Measurements from ENCODE around the gene RIPOR1. TPM values are rescaled to one million over a fixed set of nuclear protein-coding genes. Genes with fewer than 3 reads are reported as not detected.
A peak's percentile ranks its signal among the peaks of the same experiment; 100 is the strongest.

Gene RIPOR1
- polyA plus RNA-seq, 1 of the 3 experiments (the other 2 are of a cell fraction) = 24.7 TPM

DNA sequence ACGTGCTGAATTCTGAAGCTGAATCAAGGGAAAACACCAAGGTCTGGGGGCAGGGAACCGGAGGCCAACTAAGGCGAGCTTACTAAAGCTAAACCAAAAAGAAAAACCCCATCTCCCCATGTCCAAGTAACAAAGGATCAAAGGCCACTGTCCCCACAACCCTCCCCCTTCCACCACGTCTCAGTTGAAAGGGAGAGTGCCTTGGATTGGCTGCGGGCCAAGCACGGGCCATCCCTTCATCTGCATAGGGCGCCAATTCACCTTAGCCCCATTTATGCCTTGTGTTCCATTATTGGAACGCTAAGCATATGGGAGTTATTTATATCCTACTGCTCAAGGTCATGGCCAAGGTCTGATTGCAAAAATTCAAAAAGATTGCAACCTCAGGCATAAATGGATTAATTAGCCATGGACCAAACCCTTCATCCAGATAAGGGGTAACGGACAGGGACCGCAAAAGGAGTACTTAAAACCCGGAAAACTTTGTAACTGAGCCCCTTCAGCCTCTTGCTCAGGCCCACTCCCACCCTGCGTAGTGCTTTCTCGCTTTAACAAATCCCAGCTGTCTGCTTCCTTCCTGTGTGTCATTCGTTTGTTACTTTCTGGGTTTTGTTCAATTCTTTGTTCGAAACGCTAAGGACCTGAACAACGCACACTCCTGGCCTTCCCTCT is 46.9 kb upstream of the RIPOR1 start:
- 11% methylated on average over 17 of the region's 17 CpGs for WGBS (ENCODE audit: low lambda C conversion rate)
- Histone ChIP-seq H3K79me2 (ENCODE audit: insufficient read depth) (peaks cover 59% of the 10 kb centered on the region), H3F3A (replicated peaks; ENCODE audit: insufficient read depth) (no peaks in the 10 kb centered on the region), H3K27ac (ENCODE audit: low read depth in 2 of 2, low read length in 1 of 2) (peak overlapping the region; percentile 89 to 91), H3K27me3 (ENCODE audit: insufficient read depth) (no peaks in the 10 kb centered on the region), H3K9me2 (no peaks in the 10 kb centered on the region), H3K4me1 (ENCODE audit: control insufficient read depth in 1 of 2, insufficient read depth in 2 of 2, low read depth in 1 of 2, low read length in 1 of 2) (peaks cover 6 to 19% of the 10 kb centered on the region in 2 experiments; a peak in 1 of 4 replicates), H4K20me1 (ENCODE audit: insufficient read depth) (peaks cover 23% of the 10 kb centered on the region), H2AFZ (ENCODE audit: low read depth) (peak overlapping the region; percentile 91), H3K36me3 (replicated peaks in 1 of 2; ENCODE audit: control insufficient read depth in 1 of 2, insufficient read depth in 2 of 2, low read length in 1 of 2) (peaks cover 3 to 7% of the 10 kb centered on the region in 2 experiments), H3K4me3 (ENCODE audit: low read depth in 2 of 2, low read length in 1 of 2) (peak overlapping the region; percentile 80 to 100), H3K9ac (peak overlapping the region; percentile 70), H3K9me3 (no peaks in the 10 kb centered on the region), H3K4me2 (peak overlapping the region; percentile 85)
- ChIA-PET CTCF (interaction anchor here (0.6 to 4.1 kb wide), 51 partner anchors 7 to 335 kb away, joined by 3 to 45 read pairs (median 4); partner anchors contain the start of genes C16orf86, CARMIL2, CTCF and ENKD1), POLR2A (interaction anchor here (0.5 to 1.6 kb wide), 10 partner anchors 8 to 603 kb away, joined by 3 to 7 read pairs (median 3); partner anchors contain the start of gene CTCF)
- peak; percentile 47 for DNase-seq
- TF ChIP-seq SIN3A (IDR thresholded peaks at IDR 0.05; ENCODE audit: borderline replicate concordance, low read depth, low read length) (no peak), RXRA (IDR thresholded peaks at IDR 0.05; ENCODE audit: borderline replicate concordance, low read depth) (no peak), ELF1 (IDR thresholded peaks at IDR 0.05) (no peak), NFIC (IDR thresholded peaks at IDR 0.05; ENCODE audit: borderline replicate concordance) (peak; percentile 47), FOSL2 (IDR thresholded peaks at IDR 0.05; ENCODE audit: borderline replicate concordance, low read depth) (no peak), CHD2 (IDR thresholded peaks at IDR 0.05; ENCODE audit: low read length, partially characterized antibody) (no peak), JUND (IDR thresholded peaks at IDR 0.05) (no peak), FOXJ3 (CRISPR knock-in tag; IDR thresholded peaks at IDR 0.05) (no peak), TCF12 (IDR thresholded peaks at IDR 0.05) (peak; percentile 63; the same call in 1 of the 2 replicates), GABPA (IDR thresholded peaks at IDR 0.05; ENCODE audit: low read depth) (no peak), MEF2A (IDR thresholded peaks at IDR 0.05; ENCODE audit: borderline replicate concordance, low read depth) (no peak), POLR2AphosphoS5 (IDR thresholded peaks at IDR 0.05; ENCODE audit: low read depth, low read length) (peak; percentile 39; the same call in 1 of the 2 replicates)

DNA sequence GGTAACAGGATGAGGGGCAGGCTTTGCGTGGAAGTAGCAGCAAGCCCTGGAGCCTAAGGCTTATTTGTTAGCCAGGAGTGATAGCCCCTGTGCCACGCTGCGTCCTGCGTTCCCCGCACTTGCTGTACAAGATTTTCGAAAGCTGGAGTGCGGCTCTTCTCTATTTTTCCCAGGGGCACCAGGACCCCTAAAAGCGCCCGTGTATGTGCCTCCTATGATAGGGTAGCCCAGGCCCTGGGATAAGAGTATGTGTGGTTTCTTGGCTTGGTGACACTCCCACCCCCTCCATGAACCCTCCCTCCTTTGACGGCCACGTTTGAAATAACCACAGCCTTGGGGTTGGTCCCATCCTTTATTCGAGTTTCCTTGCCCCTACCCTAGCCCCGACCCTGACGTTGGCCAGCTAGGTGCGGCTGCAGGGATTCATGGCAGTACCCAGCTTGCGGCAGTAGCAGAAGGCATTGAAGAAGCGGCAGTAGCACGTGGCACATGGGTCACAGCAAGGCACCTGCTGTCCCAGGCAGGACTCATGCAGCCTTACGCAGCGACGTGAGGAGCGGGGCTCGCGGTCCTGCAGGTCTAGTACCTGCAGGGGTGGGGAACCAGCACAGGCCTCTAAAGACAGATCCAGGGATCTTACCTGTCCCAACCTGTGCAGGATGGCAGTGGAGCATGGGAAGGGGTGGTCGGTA is 46.2 kb upstream of the RIPOR1 start:
- Histone ChIP-seq H3K79me2 (ENCODE audit: insufficient read depth) (peaks cover 52% of the 10 kb centered on the region), H3K9ac (peak overlapping the region; percentile 70), H3K4me3 (ENCODE audit: low read depth in 2 of 2, low read length in 1 of 2) (peak overlapping the region; percentile 80 to 100), H2AFZ (ENCODE audit: low read depth) (peak overlapping the region; percentile 91), H3K27ac (ENCODE audit: low read depth in 2 of 2, low read length in 1 of 2) (peak overlapping the region; percentile 89 to 91), H3K27me3 (ENCODE audit: insufficient read depth) (no peaks in the 10 kb centered on the region), H3K36me3 (replicated peaks in 1 of 2; ENCODE audit: control insufficient read depth in 1 of 2, insufficient read depth in 2 of 2, low read length in 1 of 2) (peaks cover under 1 to 3% of the 10 kb centered on the region in 2 experiments), H3K9me2 (no peaks in the 10 kb centered on the region), H3K9me3 (no peaks in the 10 kb centered on the region), H3K4me2 (peak overlapping the region; percentile 85), H3F3A (replicated peaks; ENCODE audit: insufficient read depth) (peaks cover 4% of the 10 kb centered on the region), H4K20me1 (ENCODE audit: insufficient read depth) (peaks cover 17% of the 10 kb centered on the region), H3K4me1 (ENCODE audit: control insufficient read depth in 1 of 2, insufficient read depth in 2 of 2, low read depth in 1 of 2, low read length in 1 of 2) (peaks cover 6 to 19% of the 10 kb centered on the region in 2 experiments; a peak in 1 of 4 replicates)
- ChIA-PET POLR2A (no interaction called here), CTCF (interaction anchor here (1.1 to 4.1 kb wide), 15 partner anchors 10 to 222 kb away, joined by 3 to 45 read pairs (median 7); partner anchors contain the start of genes CARMIL2, CTCF and ZDHHC1)
- DNase-seq = no peak
- 77% methylated on average over 25 of the region's 25 CpGs for WGBS (ENCODE audit: low lambda C conversion rate)
- TF ChIP-seq ELF1 (IDR thresholded peaks at IDR 0.05) (no peak), EP300 (IDR thresholded peaks at IDR 0.05; ENCODE audit: borderline replicate concordance in 1 of 2, low read depth in 1 of 2, low read length in 1 of 2) (no peak), TCF12 (IDR thresholded peaks at IDR 0.05) (no peak), SMC3 (IDR thresholded peaks at IDR 0.05; ENCODE audit: low read depth, low read length) (no peak), GATA2 (CRISPR knock-in tag; IDR thresholded peaks at IDR 0.05) (no peak)

Data from SK-N-SH (cell line).